A673 (cell line): ENCODE results near the gene METTL1. TPM values are rescaled to one million over a fixed set of nuclear protein-coding genes. Genes with fewer than 3 reads are reported as not detected.

Experiments used
- BruUV-seq: library from RNA; stranded (reverse); fragments of 400-500 nt; replicated peaks from 2 replicates; lab custom pipeline; 2021; lab: Mats Ljungman, UMichigan
- CTCF ChIA-PET: fragments of 300-600 bp; sonication (Branson Sonifier 250); formaldehyde crosslinking; loops from one replicate; lab custom pipeline; 2022; ENCODE audit warnings: antibody characterized with exemption; lab: Charles Lee
- POLR2A ChIA-PET: fragments of 300-600 bp; sonication (Branson Sonifier 250); formaldehyde crosslinking; loops from one replicate; lab custom pipeline; 2022; ENCODE audit warnings: antibody characterized with exemption; ENCODE audit not compliant: low non-redundant PET; lab: Charles Lee
- DNase-seq: peaks from one replicate; pipeline ENCODE4 v3.0.0-alpha.2; 2015; ENCODE audit warnings: low spot score
- H3K27ac ChIP-seq: fragments of 200-600 bp; sonication (generic); 2 replicates; pipeline ENCODE4 v1.5.1; 2016; ENCODE audit warnings: mixed run types, low read depth, mild to moderate bottlenecking, mixed read lengths, antibody characterized with exemption, low read length; ENCODE audit not compliant: poor library complexity, severe bottlenecking
- H3K27me3 ChIP-seq: fragments of 200-600 bp; sonication (generic); replicated peaks from 2 replicates; pipeline ENCODE4 v1.6.1; 2017; ENCODE audit warnings: mixed run types, low read depth, mild to moderate bottlenecking, mixed read lengths, antibody characterized with exemption, low read length; ENCODE audit not compliant: insufficient read depth, poor library complexity
- H3K36me3 ChIP-seq: fragments of 200-600 bp; sonication (generic); 2 replicates; pipeline ENCODE4 v1.6.1; 2016; ENCODE audit warnings: mixed run types, mild to moderate bottlenecking, mixed read lengths, antibody characterized with exemption, low read length; ENCODE audit not compliant: insufficient read depth, poor library complexity, severe bottlenecking
- H3K4me1 ChIP-seq: fragments of 200-600 bp; sonication (generic); 2 replicates; pipeline ENCODE4 v1.6.1; 2017; ENCODE audit warnings: mixed run types, mild to moderate bottlenecking, mixed read lengths, antibody characterized with exemption, low read length; ENCODE audit not compliant: insufficient read depth, poor library complexity, severe bottlenecking
- H3K4me3 ChIP-seq: fragments of 200-600 bp; sonication (generic); 2 replicates; pipeline ENCODE4 v1.5.1; 2016; ENCODE audit warnings: low read depth, mixed run types, mild to moderate bottlenecking, mixed read lengths, low read length; ENCODE audit not compliant: poor library complexity, severe bottlenecking
- H3K9me3 ChIP-seq: fragments of 200-600 bp; sonication (generic); 2 replicates; pipeline ENCODE4 v1.6.1; 2016; ENCODE audit warnings: mixed run types, low read depth, mild to moderate bottlenecking, mixed read lengths, antibody characterized with exemption, low read length; ENCODE audit not compliant: poor library complexity, severe bottlenecking
- CTCF ChIP-seq: fragments of 300-800, 200-600 bp; sonication (generic); conservative IDR thresholded peaks from 2 replicates; pipeline ENCODE4 v1.5.1; 2017; ENCODE audit warnings: low read depth, mild to moderate bottlenecking, antibody characterized with exemption, low read length, moderate library complexity, mixed read lengths
- EZH2 ChIP-seq: fragments of 200-600 bp; sonication (generic); IDR thresholded peaks from 2 replicates; pipeline ENCODE4 v1.6.1; 2017; ENCODE audit warnings: borderline replicate concordance, low read depth, mild to moderate bottlenecking, mixed read lengths, antibody characterized with exemption, low read length; ENCODE audit not compliant: poor library complexity, severe bottlenecking
- intact Hi-C: fragments of 100-400 bp; cut with micrococcal nuclease; formaldehyde crosslinking; loops from one replicate; pipeline ENCODE4 v1.10.0; 2022; ENCODE audit not compliant: unreplicated experiment
- total RNA-seq: library from RNA; stranded (reverse); gene quantifications from 2 replicates; pipeline ENCODE4 v1.2.3, GENCODE V29; 2021

Gene METTL1
- total RNA-seq, 1 experiment from 2014 or later = 55.6 TPM

- ChIA-PET CTCF (no interaction called here), POLR2A (no interaction called here)
- TF ChIP-seq EZH2 (no peak), CTCF (no peak)
- no peaks in the 10 kb centered on the region for H3K36me3 ChIP-seq
- BruUV-seq = no TSS peak
- H3K27ac ChIP-seq = no peak overlapping the region
- no peaks in the 10 kb centered on the region for H3K9me3 ChIP-seq
- H3K4me1 ChIP-seq = no peaks in the 10 kb centered on the region
- intact Hi-C loops = no loop called here
- DNase-seq = no peak
- no peak overlapping the region for H3K4me3 ChIP-seq
- no peaks in the 10 kb centered on the region for H3K27me3 ChIP-seq
These were observed 36.4 kb upstream of the METTL1 start for GRCh38 chr12:57808351-57808750.

GRCh38 chr12:57807285-57807684 is 35.4 kb upstream of the METTL1 start:
- H3K4me1 ChIP-seq = no peaks in the 10 kb centered on the region
- ChIA-PET CTCF (interaction anchor here (0.6 kb wide), 1 partner anchor 599 kb away, joined by 3 read pairs; no protein-coding TSS in a partner anchor), POLR2A (no interaction called here)
- H3K27me3 ChIP-seq = no peaks in the 10 kb centered on the region
- TF ChIP-seq EZH2 (no peak), CTCF (no peak)
- no peak overlapping the region for H3K27ac ChIP-seq
- no peaks in the 10 kb centered on the region for H3K9me3 ChIP-seq
- no peak for DNase-seq
- H3K36me3 ChIP-seq = peaks cover 6% of the 10 kb centered on the region
- intact Hi-C loops = no loop called here
- H3K4me3 ChIP-seq = no peak overlapping the region
- no TSS peak for BruUV-seq

- no peak overlapping the region for H3K27ac ChIP-seq
- intact Hi-C loops = no loop called here
- no peaks in the 10 kb centered on the region for H3K9me3 ChIP-seq
- no peak for DNase-seq
- ChIA-PET CTCF (no interaction called here), POLR2A (no interaction called here)
- no peaks in the 10 kb centered on the region for H3K27me3 ChIP-seq
- no peaks in the 10 kb centered on the region for H3K4me1 ChIP-seq
- BruUV-seq = no TSS peak
- TF ChIP-seq EZH2 = no peak
- no peak for TF ChIP-seq CTCF
- H3K36me3 ChIP-seq = peaks cover 6% of the 10 kb centered on the region
- H3K4me3 ChIP-seq = no peak overlapping the region
These were observed 34.8 kb upstream of the METTL1 start for GRCh38 chr12:57806677-57807076.
